Measurements from ENCODE around the gene ACSS2.
A peak's percentile ranks its signal among the peaks of the same experiment; 100 is the strongest.

The ACSS2 gene

GRCh38 chr20:34916774-34917354, 40.5 kb downstream of the ACSS2 start:
- peak; percentile 69 for DNase-seq

DNA sequence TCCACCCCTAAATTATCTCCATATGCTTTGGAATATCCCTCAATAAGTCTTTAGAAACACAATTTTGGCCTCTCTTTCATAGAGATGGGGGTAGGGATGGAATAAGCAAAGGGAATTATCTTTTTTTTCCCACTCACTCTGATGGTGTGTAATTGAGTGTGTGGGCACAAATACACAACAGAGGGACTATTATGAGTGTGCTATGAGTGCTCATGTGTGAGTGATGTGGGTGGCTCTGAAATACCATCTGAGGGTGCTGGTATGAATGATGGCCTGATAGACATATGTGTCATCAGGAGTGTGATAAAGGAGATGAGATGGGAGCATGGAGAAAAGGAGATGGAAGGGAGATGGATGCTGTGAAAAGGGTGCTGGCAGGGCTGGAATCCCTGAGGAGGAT, 43.6 kb downstream of the ACSS2 start:
- DNase-seq = no peak

- no peak for DNase-seq
Observed at GRCh38 chr20:34921436-34921835, 45.0 kb downstream of the ACSS2 start.

DNA sequence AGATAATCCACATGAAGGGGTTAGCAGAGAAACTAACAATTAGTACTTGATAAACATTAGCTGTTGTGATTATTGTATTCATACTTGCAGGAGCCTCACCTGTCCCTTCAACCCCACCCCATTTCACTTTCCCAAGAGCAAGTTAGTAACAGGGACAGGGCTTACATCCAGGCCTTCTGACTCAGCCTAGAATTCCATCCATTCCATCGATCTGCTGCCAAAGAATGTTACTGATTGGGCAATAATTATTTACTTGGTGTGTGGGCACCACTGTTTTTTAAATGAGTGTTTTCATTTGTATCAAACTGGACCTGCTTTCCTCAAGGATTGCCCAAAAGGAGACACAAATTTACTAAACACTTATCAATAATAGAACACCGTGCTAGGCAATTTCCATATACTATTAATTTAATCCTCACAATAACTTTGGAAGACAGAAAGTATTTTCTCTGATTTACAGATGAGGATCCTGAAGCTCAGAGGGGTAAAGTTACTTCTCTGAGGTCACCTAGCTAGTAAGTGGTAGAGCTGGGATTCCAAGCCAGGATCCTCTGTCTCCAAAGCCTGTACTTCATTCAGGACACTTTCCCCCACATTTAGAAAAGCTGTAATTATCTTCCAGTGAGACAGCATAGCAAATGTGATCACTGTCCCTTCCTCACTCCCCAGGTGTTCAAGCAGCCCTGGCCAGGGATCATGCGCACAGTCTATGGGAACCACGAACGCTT, 46.4 kb downstream of the ACSS2 start:
- no peak for DNase-seq

DNA sequence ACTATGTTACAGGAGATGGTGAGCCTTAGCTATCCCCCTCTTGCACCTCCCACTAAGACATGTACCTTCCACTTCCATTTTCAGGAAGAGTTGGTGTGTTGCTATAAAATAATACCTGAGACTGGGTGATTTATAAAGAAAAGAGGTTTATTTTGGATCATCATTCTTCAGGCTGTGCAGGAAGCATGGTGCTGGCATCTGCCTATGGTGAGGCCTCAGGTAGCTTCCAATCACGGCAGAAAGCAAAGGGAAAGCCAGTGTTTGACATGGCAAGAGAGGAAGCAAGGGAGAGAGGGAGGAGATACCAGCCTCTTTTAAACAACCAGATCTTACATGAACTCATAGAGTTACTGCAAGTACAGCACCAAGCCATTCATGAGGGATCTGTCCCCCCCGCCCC, 47.0 kb downstream of the ACSS2 start:
- DNase-seq = no peak

DNA sequence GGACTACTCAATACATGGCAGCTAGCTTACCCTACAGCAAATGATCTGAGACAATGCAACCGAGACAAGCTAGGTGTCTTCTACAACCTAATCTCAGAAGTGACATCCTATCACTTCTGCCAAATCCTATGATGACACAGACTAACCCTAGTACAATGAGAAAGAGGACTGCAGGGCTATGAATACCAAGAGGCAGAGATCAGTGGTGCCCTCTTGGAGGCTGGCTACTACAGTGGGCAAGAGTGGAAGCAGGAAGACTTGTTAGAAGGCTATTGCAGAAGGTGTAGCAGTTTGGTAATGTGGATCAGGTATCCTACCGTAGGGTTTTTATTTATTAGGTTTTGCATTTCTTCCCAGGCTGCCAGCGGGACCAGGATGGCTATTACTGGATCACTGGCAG, 48.9 kb downstream of the ACSS2 start:
- DNase-seq = no peak

DNA sequence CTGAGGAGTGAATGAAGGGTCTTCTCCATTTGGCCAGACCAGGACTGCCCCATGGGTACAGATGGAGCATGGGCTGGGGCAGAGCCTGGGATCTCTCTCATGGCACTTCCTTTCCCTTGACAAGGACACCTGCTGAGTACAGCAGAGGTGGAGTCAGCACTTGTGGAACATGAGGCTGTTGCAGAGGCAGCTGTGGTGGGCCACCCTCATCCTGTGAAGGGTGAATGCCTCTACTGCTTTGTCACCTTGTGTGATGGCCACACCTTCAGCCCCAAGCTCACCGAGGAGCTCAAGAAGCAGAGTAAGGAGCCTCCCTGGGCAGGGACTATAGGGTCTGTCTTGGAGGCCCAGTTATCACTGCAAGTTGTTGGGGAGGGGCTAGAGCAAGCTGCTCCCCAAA, 49.6 kb downstream of the ACSS2 start:
- DNase-seq = no peak

DNA sequence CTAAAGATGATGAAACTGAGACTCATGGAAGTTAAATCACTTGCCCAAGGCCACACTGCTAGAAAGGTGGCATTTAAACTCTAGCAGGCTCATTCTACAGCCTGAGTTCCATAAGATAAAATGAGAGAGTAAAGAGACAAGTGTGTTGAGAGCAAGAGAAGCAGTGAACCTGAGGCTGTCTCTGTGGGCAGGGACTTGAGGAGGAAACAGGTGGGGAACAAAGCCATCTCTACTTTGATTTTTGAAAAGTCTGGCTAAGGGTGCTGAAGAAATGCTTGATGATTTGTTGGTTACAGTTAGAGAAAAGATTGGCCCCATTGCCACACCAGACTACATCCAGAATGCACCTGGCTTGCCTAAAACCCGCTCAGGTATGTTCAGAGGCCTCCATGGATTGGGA, 50.2 kb downstream of the ACSS2 start:
- DNase-seq = no peak

DNA sequence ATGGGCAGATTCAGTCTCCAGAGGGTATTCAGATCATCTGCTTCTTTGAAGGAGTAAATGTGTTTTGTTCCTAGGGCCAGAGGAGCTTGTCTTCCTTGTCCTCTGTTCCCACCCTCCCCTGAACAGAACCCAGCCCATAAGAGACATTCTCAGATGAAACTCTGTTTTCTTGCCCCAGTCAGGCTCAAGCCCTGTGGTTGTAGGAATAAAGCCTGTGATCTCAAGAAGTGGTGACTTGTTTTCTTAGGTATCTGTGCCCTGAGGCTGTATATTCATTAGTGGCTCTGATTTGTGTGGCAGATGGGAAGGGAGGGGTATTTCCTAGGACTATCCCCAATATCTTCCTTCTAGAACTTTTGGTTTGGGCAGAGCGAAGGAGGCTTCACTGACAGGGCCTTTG, 51.3 kb downstream of the ACSS2 start:
- no peak for DNase-seq

DNA sequence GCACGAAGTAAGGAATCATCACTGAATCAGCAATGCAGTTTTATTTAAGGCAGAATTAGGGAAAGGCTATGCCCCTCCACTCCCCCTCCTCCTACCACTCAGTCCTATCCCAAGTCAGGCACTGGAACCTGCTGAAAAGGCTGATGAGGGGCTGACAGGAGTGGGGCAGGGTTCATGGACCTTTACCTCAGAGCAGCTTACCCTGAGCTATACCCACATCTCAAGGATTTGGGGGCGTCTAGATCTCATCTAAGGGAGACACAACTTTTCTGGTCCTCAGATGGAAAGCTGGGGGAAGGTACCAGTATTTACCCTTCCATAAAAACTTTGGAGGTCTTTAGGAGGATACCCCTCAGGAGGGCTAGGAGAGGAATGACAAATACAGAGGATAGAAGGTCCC, 52.0 kb downstream of the ACSS2 start:
- DNase-seq = no peak

DNA sequence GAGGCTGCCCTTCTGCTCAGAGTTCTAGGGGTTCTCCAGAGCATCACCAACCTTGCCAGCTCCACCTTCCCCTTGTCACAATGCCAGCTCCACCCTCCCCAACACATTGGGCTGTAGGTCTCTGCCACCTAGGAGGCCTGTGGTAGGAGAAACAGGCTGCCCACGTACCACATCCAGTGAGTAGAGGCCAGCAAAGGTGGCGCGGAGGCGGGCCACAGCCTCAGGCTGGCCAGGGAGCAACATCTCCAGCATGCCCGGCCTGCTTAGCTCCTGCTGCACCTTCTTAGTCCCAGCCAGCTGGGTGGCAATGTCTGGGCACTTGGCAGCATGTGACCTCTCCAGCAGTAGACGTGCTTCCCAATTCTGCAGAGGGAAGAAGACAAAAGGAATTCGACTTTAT, 55.4 kb downstream of the ACSS2 start:
- no peak for DNase-seq

DNA sequence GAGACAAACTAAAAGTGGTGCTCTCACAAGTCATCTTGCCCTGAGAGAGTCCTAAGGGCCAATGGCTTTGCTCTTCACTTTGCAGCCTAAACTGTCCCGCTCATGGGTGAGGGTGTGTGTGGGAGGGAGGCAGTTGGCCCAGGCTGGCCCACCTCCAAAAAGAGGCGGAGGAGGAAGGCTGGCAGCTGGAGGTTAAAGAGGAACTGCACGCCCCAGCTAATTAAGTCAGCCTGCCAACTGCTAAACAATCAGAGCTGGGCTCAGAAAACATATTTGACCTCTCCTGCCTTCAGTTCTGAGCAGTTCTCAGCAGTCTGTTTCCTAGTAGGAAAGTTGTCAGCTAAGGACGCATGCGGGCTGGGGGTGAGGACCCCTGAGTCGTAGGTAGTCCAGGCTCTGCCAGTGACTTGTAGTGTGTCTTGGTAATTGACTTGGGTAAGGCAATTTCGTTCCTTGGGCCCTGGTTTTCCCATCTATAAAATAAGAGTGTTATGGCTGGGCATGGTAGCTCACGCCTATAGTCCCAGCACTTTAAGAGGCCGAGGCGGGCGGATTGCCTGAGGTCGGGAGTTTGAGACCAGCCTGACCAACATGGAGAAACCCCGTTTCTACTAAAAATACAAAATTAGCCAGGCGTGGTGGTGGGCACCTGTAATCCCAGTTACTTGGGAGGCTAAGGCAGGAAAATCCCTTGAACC, 62.2 kb downstream of the ACSS2 start:
- DNase-seq = peak; percentile 74

DNA sequence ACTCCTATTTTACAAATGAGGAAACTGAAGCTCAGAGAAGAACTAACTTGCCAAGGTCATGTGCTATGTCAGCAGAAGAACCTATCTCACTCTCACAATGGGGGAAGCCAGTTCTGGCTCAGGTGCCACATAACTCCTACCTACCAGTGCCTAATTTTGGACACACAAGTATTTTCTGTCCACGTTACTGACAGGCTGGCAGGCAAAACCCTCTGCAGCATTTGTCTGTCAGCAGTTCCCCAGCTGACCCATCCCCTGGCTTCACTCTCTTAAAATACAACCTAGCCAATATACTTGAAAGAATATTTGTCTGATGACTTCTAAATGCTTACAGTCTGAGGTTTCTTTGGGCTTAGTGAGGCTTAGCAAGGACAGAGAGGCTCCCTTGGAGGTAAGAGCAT, 63.7 kb downstream of the ACSS2 start:
- no peak for DNase-seq

- DNase-seq = no peak
Observed at GRCh38 chr20:34941226-34941625, 64.8 kb downstream of the ACSS2 start.

GRCh38 chr20:34942301-34942700, 65.9 kb downstream of the ACSS2 start:
- no peak for DNase-seq

- DNase-seq = no peak
Observed at GRCh38 chr20:34943808-34944567, 67.6 kb downstream of the ACSS2 start.

DNA sequence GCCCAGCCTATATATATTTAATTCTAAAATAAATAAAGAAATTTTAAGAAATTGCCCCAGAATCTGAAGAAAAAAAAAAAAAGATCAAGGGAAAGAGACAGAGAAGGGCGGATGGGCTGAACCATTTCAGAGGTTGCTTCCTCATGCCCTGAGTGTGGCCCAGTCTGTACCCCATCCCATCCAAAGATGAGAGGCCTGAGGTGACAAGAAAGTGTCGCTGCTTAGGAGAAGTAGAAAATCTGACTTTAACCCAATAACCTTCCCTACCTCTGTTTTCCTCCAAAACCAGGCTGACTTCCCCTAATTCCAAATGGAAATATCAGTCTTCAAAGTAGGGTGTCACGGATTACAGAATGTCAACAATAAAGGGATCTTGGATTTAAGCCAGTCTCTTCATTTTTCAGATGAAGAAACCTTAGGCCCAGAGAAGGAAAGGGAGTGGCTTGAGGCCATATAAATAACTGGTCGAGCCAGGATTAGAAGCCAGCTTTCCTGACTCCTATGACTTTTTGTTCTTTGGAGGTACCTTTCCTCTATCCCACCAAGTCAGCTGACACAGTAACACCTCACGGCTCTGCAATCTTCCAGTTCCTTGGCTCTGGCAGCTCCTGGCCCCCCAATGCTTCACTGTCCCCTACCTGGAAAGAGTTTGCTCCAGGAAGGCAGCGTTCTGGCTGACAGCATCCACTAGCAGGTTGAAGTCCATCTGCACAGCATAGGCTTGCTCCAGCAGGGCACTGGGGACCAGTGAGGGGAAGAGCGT, 69.1 kb downstream of the ACSS2 start:
- no peak for DNase-seq

DNA sequence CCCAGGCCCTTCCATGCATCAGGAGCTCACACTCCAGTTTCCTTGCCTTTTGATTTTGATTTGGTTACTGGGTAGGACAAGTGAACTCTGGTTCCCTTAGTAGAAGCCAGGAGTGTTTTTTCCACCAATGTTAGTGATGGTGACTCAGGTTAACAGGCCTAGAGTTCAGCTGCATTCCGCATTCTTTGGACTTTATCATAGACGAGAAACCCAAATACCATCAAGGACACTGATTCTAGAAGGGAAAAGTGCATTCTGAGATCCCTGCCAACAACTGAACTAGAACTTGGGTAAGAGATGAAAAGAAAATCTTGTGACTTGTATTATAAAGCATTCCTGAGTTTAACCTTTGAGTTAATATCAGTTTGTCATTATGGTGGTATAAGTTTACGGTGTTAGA, 70.2 kb downstream of the ACSS2 start:
- DNase-seq = no peak

- DNase-seq = no peak
Observed at GRCh38 chr20:34947336-34947735, 70.9 kb downstream of the ACSS2 start.

DNA sequence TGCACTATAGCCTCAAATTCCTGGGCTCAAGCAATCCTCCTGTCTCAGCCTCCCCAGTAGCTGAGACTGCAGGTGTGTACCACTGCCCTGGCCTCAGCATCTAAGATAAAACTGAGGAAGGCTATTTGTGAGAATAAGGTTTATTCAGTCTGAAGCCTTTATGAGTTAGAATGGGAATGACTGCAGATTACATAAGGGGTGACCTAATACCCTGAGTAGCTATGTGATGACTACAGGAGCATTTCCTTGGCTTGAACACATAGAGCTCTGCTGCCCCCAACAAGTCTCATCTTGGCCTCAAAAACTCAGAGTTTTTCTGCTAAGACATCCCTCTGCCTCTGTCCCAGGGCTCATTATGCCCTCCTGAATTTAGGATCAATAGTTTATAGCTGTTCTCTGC, 71.6 kb downstream of the ACSS2 start:
- no peak for DNase-seq

DNA sequence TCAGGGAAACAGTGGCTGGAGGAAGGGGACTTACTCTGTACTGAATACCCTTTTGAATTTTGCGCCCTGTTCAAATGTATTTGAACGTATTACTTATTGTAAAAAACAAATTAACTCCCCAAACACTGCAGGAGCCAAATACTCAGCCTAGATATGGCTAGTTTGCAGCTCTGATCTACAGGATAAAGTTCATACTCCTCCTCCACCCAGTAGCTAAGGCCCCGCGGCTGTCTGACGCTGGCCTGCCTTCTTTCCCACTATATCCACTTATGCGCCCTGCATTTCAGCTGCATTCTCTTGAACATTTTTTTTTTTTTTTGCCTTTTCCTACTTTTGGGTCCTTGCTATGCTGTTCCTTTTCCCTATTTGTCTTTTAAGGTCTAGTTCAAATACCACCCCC, 72.7 kb downstream of the ACSS2 start:
- DNase-seq = no peak

- no peak for DNase-seq
Observed at GRCh38 chr20:34951252-34951651, 74.8 kb downstream of the ACSS2 start.

GRCh38 chr20:34951652-34952051, 75.2 kb downstream of the ACSS2 start:
- DNase-seq = no peak

Data from NCI-H82 (cell line).